Nephron (organoid): Measurements from ENCODE around the gene REPIN1.

Experiments
- H3K27ac Mint-ChIP-seq, 3 experiments: 2 replicates each; pipeline ENCODE4 v1.8.0; 2020; ENCODE audit warnings: mixed read lengths in 3 of 3, mild to moderate bottlenecking in 2 of 3, moderate library complexity in 1 of 3
- H3K27me3 Mint-ChIP-seq: 2 replicates; pipeline ENCODE4 v1.8.0; 2021; ENCODE audit warnings: low read depth, mild to moderate bottlenecking, moderate library complexity, mixed read lengths
- H3K36me3 Mint-ChIP-seq: 2 replicates; pipeline ENCODE4 v1.8.0; 2020; ENCODE audit warnings: low read depth, mixed read lengths
- H3K4me1 Mint-ChIP-seq: 2 replicates; pipeline ENCODE4 v1.8.0; 2020; ENCODE audit warnings: mixed read lengths
- H3K4me3 Mint-ChIP-seq, 3 experiments: 2 replicates each; pipeline ENCODE4 v1.8.0; 2020; ENCODE audit warnings: mild to moderate bottlenecking in 3 of 3, mixed read lengths in 3 of 3, moderate library complexity in 2 of 3
- H3K9me3 Mint-ChIP-seq: 2 replicates; pipeline ENCODE4 v1.8.0; 2020; ENCODE audit warnings: mixed read lengths
- CTCF ChIP-seq, 3 experiments: fragments of 200-600 bp; sonication (generic); IDR thresholded peaks; one replicate each; pipeline ENCODE4 v1.5.0; 2021; ENCODE audit warnings: antibody characterized with exemption in 3 of 3; ENCODE audit not compliant: unreplicated experiment in 3 of 3

The REPIN1 gene

GRCh38 chr7:150397346-150398107 lies 28.9 kb downstream of the REPIN1 start:
- Mint-ChIP-seq H3K4me1 (peaks cover 26% of the 10 kb centered on the region), H3K27me3 (no peaks in the 10 kb centered on the region), H3K27ac (no peak overlapping the region), H3K4me3 (no peak overlapping the region), H3K36me3 (peaks cover 30% of the 10 kb centered on the region), H3K9me3 (no peaks in the 10 kb centered on the region)
- TF ChIP-seq CTCF (IDR thresholded peaks at IDR 0.05; ENCODE audit: unreplicated experiment in 3 of 3) = no peak

- Mint-ChIP-seq H3K4me3 (no peak overlapping the region), H3K9me3 (no peaks in the 10 kb centered on the region), H3K4me1 (peaks cover 34% of the 10 kb centered on the region), H3K27me3 (no peaks in the 10 kb centered on the region), H3K36me3 (peaks cover 25% of the 10 kb centered on the region), H3K27ac (no peak overlapping the region)
- TF ChIP-seq CTCF (IDR thresholded peaks at IDR 0.05; ENCODE audit: unreplicated experiment in 3 of 3) = no peak
Measured at GRCh38 chr7:150398108-150398964, 29.7 kb downstream of the REPIN1 start.

GRCh38 chr7:150398965-150399320 lies 30.3 kb downstream of the REPIN1 start:
- peaks cover 40% of the 10 kb centered on the region for H3K4me1 Mint-ChIP-seq
- H3K27ac Mint-ChIP-seq = peak overlapping the region in 1 of 3 experiments; percentile 20
- peaks cover 25% of the 10 kb centered on the region for H3K36me3 Mint-ChIP-seq
- H3K9me3 Mint-ChIP-seq = no peaks in the 10 kb centered on the region
- no peaks in the 10 kb centered on the region for H3K27me3 Mint-ChIP-seq
- no peak overlapping the region for H3K4me3 Mint-ChIP-seq
- TF ChIP-seq CTCF (IDR thresholded peaks at IDR 0.05; ENCODE audit: unreplicated experiment in 3 of 3) = no peak

GRCh38 chr7:150399421-150400007 lies 30.9 kb downstream of the REPIN1 start:
- Mint-ChIP-seq H3K4me1 (peaks cover 42% of the 10 kb centered on the region), H3K27me3 (no peaks in the 10 kb centered on the region), H3K27ac (peak overlapping the region in 1 of 3 experiments; percentile 71), H3K36me3 (peaks cover 25% of the 10 kb centered on the region), H3K9me3 (no peaks in the 10 kb centered on the region), H3K4me3 (no peak overlapping the region)
- TF ChIP-seq CTCF (IDR thresholded peaks at IDR 0.05; ENCODE audit: unreplicated experiment in 3 of 3) = no peak

GRCh38 chr7:150400008-150400787 lies 31.6 kb downstream of the REPIN1 start:
- Mint-ChIP-seq H3K36me3 (peaks cover 25% of the 10 kb centered on the region), H3K4me1 (peaks cover 45% of the 10 kb centered on the region), H3K4me3 (no peak overlapping the region), H3K27ac (peak overlapping the region; percentile 71 to 91 (median 82)), H3K9me3 (no peaks in the 10 kb centered on the region), H3K27me3 (no peaks in the 10 kb centered on the region)
- no peak for TF ChIP-seq CTCF (IDR thresholded peaks at IDR 0.05; ENCODE audit: unreplicated experiment in 3 of 3)
